ENCODE results near the gene SNRNP35. TPM values are rescaled to one million over a fixed set of nuclear protein-coding genes. Genes with fewer than 3 reads are reported as not detected.

Gene SNRNP35
- total and polyA plus RNA-seq, 9 of the 15 experiments (the other 6 are each of a cell fraction or from before 2014, with no cell fraction given) = 17.7 to 41.0 (median 25.5) TPM

- TF ChIP-seq PBX2 (CRISPR knock-in tag; IDR thresholded peaks at IDR 0.05; ENCODE audit: low read depth) (no peak), PBX2 (tag; conservative IDR thresholded peaks at IDR 0.05; ENCODE audit: low read depth) (no peak), ZNF592 (IDR thresholded peaks at IDR 0.05) (no peak), POLR2G (IDR thresholded peaks at IDR 0.05; ENCODE audit: low read depth, low read length) (peak; percentile 90), AFF4 (CRISPR knock-in tag; IDR thresholded peaks at IDR 0.05) (peak; percentile 82)
These were observed 21.6 kb upstream of the SNRNP35 start, which contains the start of gene RILPL2 (continued) for GRCh38 chr12:123436017-123436964.

Data from K562 (cell line).